EL (cell line): ENCODE data around the gene CTNNA3.
A peak's percentile ranks its signal among the peaks of the same experiment; 100 is the strongest.

Experiments
- DNase-seq: peaks from one replicate; pipeline ENCODE4 v3.0.0-alpha.2; 2016

Gene CTNNA3

GRCh38 chr10:66786709-66787108 is 909.3 kb downstream of the CTNNA3 start:
- no peak for DNase-seq

- peak; percentile 28 for DNase-seq
Observed at GRCh38 chr10:66784770-66785169, 911.2 kb downstream of the CTNNA3 start.

GRCh38 chr10:66783316-66783715 is 912.7 kb downstream of the CTNNA3 start:
- peak; percentile 42 for DNase-seq

- peak; percentile 9 for DNase-seq
Observed at GRCh38 chr10:66782776-66783175, 913.2 kb downstream of the CTNNA3 start.

- no peak for DNase-seq
Observed at GRCh38 chr10:66782144-66782543, 913.9 kb downstream of the CTNNA3 start.

- no peak for DNase-seq
Observed at GRCh38 chr10:66780796-66781195, 915.2 kb downstream of the CTNNA3 start.

- DNase-seq, result no peak
Observed at GRCh38 chr10:66778351-66778750, 917.6 kb downstream of the CTNNA3 start.

- DNase-seq, result no peak
Observed at GRCh38 chr10:66777665-66778064, 918.3 kb downstream of the CTNNA3 start.

GRCh38 chr10:66773472-66773817 is 922.5 kb downstream of the CTNNA3 start:
- no peak for DNase-seq

GRCh38 chr10:66772548-66773471 is 923.2 kb downstream of the CTNNA3 start:
- no peak for DNase-seq

- no peak for DNase-seq
Observed at GRCh38 chr10:66767707-66768106, 928.3 kb downstream of the CTNNA3 start.

- no peak for DNase-seq
Observed at GRCh38 chr10:66762218-66762729, 933.7 kb downstream of the CTNNA3 start.

- DNase-seq, result no peak
Observed at GRCh38 chr10:66760941-66761340, 935.1 kb downstream of the CTNNA3 start.

- no peak for DNase-seq
Observed at GRCh38 chr10:66755474-66755873, 940.5 kb downstream of the CTNNA3 start.

- DNase-seq, result peak; percentile 1
Observed at GRCh38 chr10:66752714-66753113, 943.3 kb downstream of the CTNNA3 start.

GRCh38 chr10:66748217-66748616 is 947.8 kb downstream of the CTNNA3 start:
- no peak for DNase-seq

- DNase-seq, result peak; percentile 92
Observed at GRCh38 chr10:66747451-66747850, 948.5 kb downstream of the CTNNA3 start.

GRCh38 chr10:66746711-66747110 is 949.3 kb downstream of the CTNNA3 start:
- DNase-seq, result peak; percentile 38

GRCh38 chr10:66746246-66746645 is 949.7 kb downstream of the CTNNA3 start:
- peak; percentile 16 for DNase-seq

GRCh38 chr10:66744915-66745314 is 951.1 kb downstream of the CTNNA3 start:
- DNase-seq, result no peak

- no peak for DNase-seq
Observed at GRCh38 chr10:66737241-66737640, 958.8 kb downstream of the CTNNA3 start.

- DNase-seq, result no peak
Observed at GRCh38 chr10:66723608-66724400, 972.2 kb downstream of the CTNNA3 start.

- DNase-seq, result no peak
Observed at GRCh38 chr10:66719483-66719882, 976.5 kb downstream of the CTNNA3 start.
